ENCODE measurements around the gene MSGN1. TPM values are rescaled to one million over a fixed set of nuclear protein-coding genes. Genes with fewer than 3 reads are reported as not detected.

MSGN1 gene
- total and polyA plus RNA-seq, 12 donors, result 0.55 TPM; not detected in 11

GRCh38 chr2:17790536-17790935 lies 25.7 kb upstream of the MSGN1 start:
- WGBS, 4 donors, result 47 to 90% (median 63%) methylated on average over 1 of the region's 1 CpG
- TF ChIP-seq POLR2A (IDR thresholded peaks at IDR 0.05), result no peak
- TF ChIP-seq, protein P1, sequence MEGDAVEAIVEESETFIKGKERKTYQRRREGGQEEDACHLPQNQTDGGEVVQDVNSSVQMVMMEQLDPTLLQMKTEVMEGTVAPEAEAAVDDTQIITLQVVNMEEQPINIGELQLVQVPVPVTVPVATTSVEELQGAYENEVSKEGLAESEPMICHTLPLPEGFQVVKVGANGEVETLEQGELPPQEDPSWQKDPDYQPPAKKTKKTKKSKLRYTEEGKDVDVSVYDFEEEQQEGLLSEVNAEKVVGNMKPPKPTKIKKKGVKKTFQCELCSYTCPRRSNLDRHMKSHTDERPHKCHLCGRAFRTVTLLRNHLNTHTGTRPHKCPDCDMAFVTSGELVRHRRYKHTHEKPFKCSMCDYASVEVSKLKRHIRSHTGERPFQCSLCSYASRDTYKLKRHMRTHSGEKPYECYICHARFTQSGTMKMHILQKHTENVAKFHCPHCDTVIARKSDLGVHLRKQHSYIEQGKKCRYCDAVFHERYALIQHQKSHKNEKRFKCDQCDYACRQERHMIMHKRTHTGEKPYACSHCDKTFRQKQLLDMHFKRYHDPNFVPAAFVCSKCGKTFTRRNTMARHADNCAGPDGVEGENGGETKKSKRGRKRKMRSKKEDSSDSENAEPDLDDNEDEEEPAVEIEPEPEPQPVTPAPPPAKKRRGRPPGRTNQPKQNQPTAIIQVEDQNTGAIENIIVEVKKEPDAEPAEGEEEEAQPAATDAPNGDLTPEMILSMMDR (IDR thresholded peaks at IDR 0.05), result no peak

GRCh38 chr2:17791121-17791816 lies 25.0 kb upstream of the MSGN1 start:
- H3K36me3 ChIP-seq (replicated peaks in 1 of 2), result no peaks in the 10 kb centered on the region
- intact Hi-C loops (cut with DNase I), result no loop called here
- TF ChIP-seq, protein P1 (IDR thresholded peaks at IDR 0.05), result no peak
- no peak for TF ChIP-seq POLR2A (IDR thresholded peaks at IDR 0.05)
- 54 to 61% (median 57%) methylated on average over 5 of the region's 5 CpGs for WGBS, 4 donors
- no peaks in the 10 kb centered on the region for H3K4me1 ChIP-seq (replicated peaks in 1 of 2)
- H3K9me3 ChIP-seq (replicated peaks in 1 of 3), result no peaks in the 10 kb centered on the region
- H3K4me3 ChIP-seq, result no peak overlapping the region
- H3K27me3 ChIP-seq, result no peaks in the 10 kb centered on the region
- no peak overlapping the region for H3K27ac ChIP-seq
- peak in 1 of 7 donors; percentile 22 for DNase-seq

More at GRCh38 chr2:17790536-17790935, 25.7 kb upstream of the MSGN1 start:
- Histone ChIP-seq H3K4me3 (no peak overlapping the region), H3K27ac (no peak overlapping the region), H3K36me3 (replicated peaks in 1 of 2) (no peaks in the 10 kb centered on the region), H3K9me3 (replicated peaks in 1 of 3) (no peaks in the 10 kb centered on the region), H3K27me3 (no peaks in the 10 kb centered on the region), H3K4me1 (replicated peaks in 1 of 2) (no peaks in the 10 kb centered on the region)
- DNase-seq, result no peak
- intact Hi-C loops (cut with DNase I), result no loop called here

- H3K4me3 ChIP-seq, result no peak overlapping the region
- intact Hi-C loops (cut with DNase I), result no loop called here
- no peaks in the 10 kb centered on the region for H3K4me1 ChIP-seq (replicated peaks in 1 of 2)
- no peak for DNase-seq
- H3K36me3 ChIP-seq (replicated peaks in 1 of 2), result no peaks in the 10 kb centered on the region
- no peak overlapping the region for H3K27ac ChIP-seq
- 68 to 83% (median 81%) methylated on average over 2 of the region's 2 CpGs for WGBS, 4 donors
- no peaks in the 10 kb centered on the region for H3K9me3 ChIP-seq (replicated peaks in 1 of 3)
- H3K27me3 ChIP-seq, result no peaks in the 10 kb centered on the region
- TF ChIP-seq, protein P1 (IDR thresholded peaks at IDR 0.05), result no peak
- TF ChIP-seq POLR2A (IDR thresholded peaks at IDR 0.05), result no peak
These were observed 24.5 kb upstream of the MSGN1 start for GRCh38 chr2:17791817-17792130.

DNA sequence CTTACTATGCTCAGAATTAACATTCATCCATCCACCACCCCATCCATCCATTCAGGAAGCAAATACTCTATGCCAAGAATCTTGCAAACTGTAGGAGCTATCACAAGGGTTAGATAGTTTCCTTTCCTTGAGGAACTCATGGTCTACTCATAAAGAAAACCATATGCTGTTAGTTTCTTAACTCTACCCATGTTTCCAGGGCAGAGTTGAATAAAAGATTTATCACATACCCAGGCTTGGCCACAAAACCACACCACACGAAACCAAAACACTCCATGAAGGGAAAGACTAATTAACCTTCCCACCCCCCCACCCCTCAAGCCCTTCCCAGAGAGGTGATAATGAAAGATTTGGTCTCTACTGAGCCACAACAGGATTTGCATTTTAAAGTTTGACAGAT lies 23.7 kb upstream of the MSGN1 start:
- Histone ChIP-seq H3K4me3 (no peak overlapping the region), H3K9me3 (replicated peaks in 1 of 3) (no peaks in the 10 kb centered on the region), H3K27ac (no peak overlapping the region), H3K27me3 (no peaks in the 10 kb centered on the region), H3K36me3 (replicated peaks in 1 of 2) (no peaks in the 10 kb centered on the region), H3K4me1 (replicated peaks in 1 of 2) (no peaks in the 10 kb centered on the region)
- WGBS, 4 donors, result 57 to 86% (median 64%) methylated on average over 1 of the region's 1 CpG; no CpG with 5 or more reads in 1 of the 4 donors
- no peak for DNase-seq
- TF ChIP-seq POLR2A (IDR thresholded peaks at IDR 0.05), result no peak
- TF ChIP-seq, protein P1 (IDR thresholded peaks at IDR 0.05), result no peak
- intact Hi-C loops (cut with DNase I), result no loop called here
